Sigmoid colon (tissue), 7 donors: ENCODE measurements around the gene IRGC. TPM values are rescaled to one million over a fixed set of nuclear protein-coding genes. Genes with fewer than 3 reads are reported as not detected.

ENCODE experiments used
- DNase-seq: peaks from one replicate; pipeline ENCODE4 v3.0.0-alpha.2; 2019
- H3K27ac ChIP-seq, 4 donors: fragments of 200-600 bp; sonication (generic); one replicate each; pipeline ENCODE4 v1.5.1; 2016 to 2019; ENCODE audit warnings: mild to moderate bottlenecking in 1 of 4
- H3K27me3 ChIP-seq, 3 donors: fragments of 200-600 bp; sonication (generic); one replicate each; pipeline ENCODE4 v1.5.1; 2019; ENCODE audit warnings: mild to moderate bottlenecking in 1 of 3
- H3K36me3 ChIP-seq, 4 donors: fragments of 200-600 bp; sonication (generic); one replicate each; pipeline ENCODE4 v1.5.1; 2016 to 2019
- H3K4me1 ChIP-seq, 4 donors: fragments of 200-600 bp; sonication (generic); one replicate each; pipeline ENCODE4 v1.5.1; 2017 to 2019
- H3K4me3 ChIP-seq, 4 donors: fragments of 200-600 bp; sonication (generic); one replicate each; pipeline ENCODE4 v1.5.1; 2017 to 2019; ENCODE audit warnings: mild to moderate bottlenecking in 2 of 4, moderate library complexity in 1 of 4
- H3K9me3 ChIP-seq, 4 donors: fragments of 200-600 bp in 3 of 4; sonication (generic) in 3 of 4; one replicate each; pipeline versions ENCODE4 v1.5.1 to v1.6.1; 2013 to 2019
- EP300 ChIP-seq, 4 donors: sonication (generic); formaldehyde crosslinking; IDR thresholded peaks; one replicate each; pipeline ENCODE4 v1.6.1; 2017; ENCODE audit warnings: antibody characterized with exemption in 4 of 4
- POLR2A ChIP-seq, 2 donors: fragments of 450-650 bp; IDR thresholded peaks; one replicate each; pipeline ENCODE4 v1.6.1; 2016; ENCODE audit warnings: antibody characterized with exemption in 2 of 2, mild to moderate bottlenecking in 2 of 2, moderate library complexity in 2 of 2
- POLR2AphosphoS5 ChIP-seq, 4 donors: sonication (generic); formaldehyde crosslinking; IDR thresholded peaks; one replicate each; pipeline ENCODE4 v1.6.1; 2017; ENCODE audit warnings: antibody characterized with exemption in 4 of 4
- WGBS, 2 donors: extraction: QIAGEN DNeasy Blood & Tissue Kit; methylation state at CpG; one replicate each; pipeline ENCODE4 v1.1.7; 2013; 5-methylcytosine and 5-hydroxymethylcytosine counted together
- intact Hi-C: fragments of 100-400 bp; cut with DNase I; formaldehyde crosslinking; loops from one replicate; pipeline ENCODE4 v1.15.1; 2023
- polyA plus RNA-seq, 3 donors: library from polyadenylated mRNA; stranded (reverse); fragments of 200-250 nt; gene quantifications; one replicate each; pipeline ENCODE4 v1.2.3, GENCODE V29; 2013
- total RNA-seq, 4 donors: library from RNA; depleted of rRNA; stranded (reverse); fragments of >200 nt; gene quantifications; one replicate each; pipeline ENCODE4 v1.1.0, GENCODE V29; 2016
- TF ChIP-seq, protein P1 (sequence below), 4 experiments: fragments of 450-650 bp in 3 of 4; fragments of 200-600 bp in 1 of 4; IDR thresholded peaks; one replicate each; pipeline ENCODE4 v1.5.1; 2016 to 2019; ENCODE audit warnings: antibody characterized with exemption in 4 of 4, mild to moderate bottlenecking in 3 of 4, moderate library complexity in 2 of 4
- donor health status: healthy with polysubstance abuse.
- donor health status: Bipolar disorder and iron deficiency.
- donor health status: healthy.

IRGC gene
- total and polyA plus RNA-seq, 7 donors, result not detected

DNA sequence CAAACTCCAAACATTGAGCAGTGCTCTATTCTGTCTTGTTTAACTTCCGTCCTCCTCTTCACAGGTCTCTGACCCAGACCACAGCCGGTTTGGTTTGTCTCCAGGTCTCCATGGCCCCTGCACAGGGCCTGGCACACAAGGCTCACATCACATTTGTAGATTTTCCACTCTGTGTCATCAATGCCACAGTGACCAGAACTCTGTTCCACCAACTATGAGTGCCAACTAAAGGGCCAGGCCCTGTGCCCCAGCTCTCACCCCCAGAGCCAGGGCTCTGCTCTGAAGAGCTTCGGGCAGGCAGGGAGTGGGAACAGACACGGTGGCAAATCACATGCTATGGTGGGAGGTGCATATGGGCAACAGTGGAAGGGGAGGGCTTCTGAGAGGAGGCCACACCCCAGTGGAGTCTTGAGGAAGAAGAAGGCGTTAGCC, 22.9 kb downstream of the IRGC start:
- DNase-seq, result no peak
- TF ChIP-seq, protein P1, sequence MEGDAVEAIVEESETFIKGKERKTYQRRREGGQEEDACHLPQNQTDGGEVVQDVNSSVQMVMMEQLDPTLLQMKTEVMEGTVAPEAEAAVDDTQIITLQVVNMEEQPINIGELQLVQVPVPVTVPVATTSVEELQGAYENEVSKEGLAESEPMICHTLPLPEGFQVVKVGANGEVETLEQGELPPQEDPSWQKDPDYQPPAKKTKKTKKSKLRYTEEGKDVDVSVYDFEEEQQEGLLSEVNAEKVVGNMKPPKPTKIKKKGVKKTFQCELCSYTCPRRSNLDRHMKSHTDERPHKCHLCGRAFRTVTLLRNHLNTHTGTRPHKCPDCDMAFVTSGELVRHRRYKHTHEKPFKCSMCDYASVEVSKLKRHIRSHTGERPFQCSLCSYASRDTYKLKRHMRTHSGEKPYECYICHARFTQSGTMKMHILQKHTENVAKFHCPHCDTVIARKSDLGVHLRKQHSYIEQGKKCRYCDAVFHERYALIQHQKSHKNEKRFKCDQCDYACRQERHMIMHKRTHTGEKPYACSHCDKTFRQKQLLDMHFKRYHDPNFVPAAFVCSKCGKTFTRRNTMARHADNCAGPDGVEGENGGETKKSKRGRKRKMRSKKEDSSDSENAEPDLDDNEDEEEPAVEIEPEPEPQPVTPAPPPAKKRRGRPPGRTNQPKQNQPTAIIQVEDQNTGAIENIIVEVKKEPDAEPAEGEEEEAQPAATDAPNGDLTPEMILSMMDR (IDR thresholded peaks at IDR 0.05), result no peak
- no peak for TF ChIP-seq POLR2A (IDR thresholded peaks at IDR 0.05)
- no peak for TF ChIP-seq EP300 (IDR thresholded peaks at IDR 0.05)
- peak in 2 of 4 donors; percentile 21 to 41 for TF ChIP-seq POLR2AphosphoS5 (IDR thresholded peaks at IDR 0.05)
- Histone ChIP-seq H3K9me3 (no peaks in the 10 kb centered on the region), H3K27ac (peak overlapping the region in 2 of 4 donors; percentile 36 to 52), H3K36me3 (peaks cover 9 to 89% (median 45%) of the 10 kb centered on the region in 4 donors), H3K4me3 (no peak overlapping the region), H3K4me1 (peaks cover 0 to 5% (median 0%) of the 10 kb centered on the region in 4 donors), H3K27me3 (no peaks in the 10 kb centered on the region)
- intact Hi-C loops, result no loop called here
- WGBS, 2 donors, result 31 to 64% methylated on average over 5 of the region's 5 CpGs

DNA sequence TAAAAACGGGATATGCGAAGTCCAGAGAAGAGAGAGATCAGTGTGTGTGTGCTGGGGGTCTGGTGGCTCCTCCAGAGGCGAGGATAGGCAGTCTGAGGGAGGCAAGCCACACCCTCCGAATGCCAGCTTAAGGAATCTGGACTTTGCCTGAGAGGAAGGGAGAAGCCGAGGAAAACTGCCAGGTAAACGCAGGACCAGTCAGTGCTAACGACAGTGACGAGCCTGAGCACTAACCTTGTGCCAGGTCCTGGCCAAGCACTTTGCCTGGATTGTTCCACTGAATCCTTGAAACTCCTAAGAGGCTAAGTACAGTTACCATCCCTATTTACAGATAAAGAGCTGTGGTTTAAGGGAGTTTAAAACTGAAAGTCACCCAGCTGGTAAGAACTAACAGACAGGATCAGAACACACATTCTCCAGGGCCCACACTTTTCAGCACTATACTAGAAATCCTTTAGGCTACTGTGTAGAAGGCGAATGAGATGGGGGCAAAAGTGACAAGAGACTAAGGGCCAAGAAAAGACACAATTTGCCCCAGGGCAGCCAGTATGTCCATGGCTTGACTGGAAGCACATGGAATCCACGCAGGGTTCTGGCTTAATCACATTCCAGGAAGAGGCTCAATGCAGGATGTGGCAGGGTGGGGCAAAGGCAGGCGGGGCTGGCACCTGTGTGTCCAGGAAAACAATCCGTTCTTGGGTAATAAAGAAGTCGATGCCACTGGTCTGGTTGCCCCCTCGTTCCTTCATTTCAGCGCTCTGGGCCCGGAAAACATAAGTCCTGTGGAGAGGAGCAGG, 23.8 kb downstream of the IRGC start:
- H3K4me1 ChIP-seq, result peaks cover 0 to 5% (median 0%) of the 10 kb centered on the region in 4 donors
- WGBS, 2 donors, result 20 to 67% methylated on average over 16 of the region's 16 CpGs
- TF ChIP-seq EP300 (IDR thresholded peaks at IDR 0.05), result no peak
- TF ChIP-seq, protein P1 (IDR thresholded peaks at IDR 0.05), result no peak
- TF ChIP-seq POLR2A (IDR thresholded peaks at IDR 0.05), result peak in 1 of 2 donors; percentile 16
- TF ChIP-seq POLR2AphosphoS5 (IDR thresholded peaks at IDR 0.05), result no peak
- H3K9me3 ChIP-seq, result no peaks in the 10 kb centered on the region
- no peak for DNase-seq
- H3K4me3 ChIP-seq, result no peak overlapping the region
- H3K27ac ChIP-seq, result peak overlapping the region in 2 of 4 donors; percentile 36 to 52
- intact Hi-C loops, result no loop called here
- H3K36me3 ChIP-seq, result peaks cover 9 to 91% (median 45%) of the 10 kb centered on the region in 4 donors
- no peaks in the 10 kb centered on the region for H3K27me3 ChIP-seq

DNA sequence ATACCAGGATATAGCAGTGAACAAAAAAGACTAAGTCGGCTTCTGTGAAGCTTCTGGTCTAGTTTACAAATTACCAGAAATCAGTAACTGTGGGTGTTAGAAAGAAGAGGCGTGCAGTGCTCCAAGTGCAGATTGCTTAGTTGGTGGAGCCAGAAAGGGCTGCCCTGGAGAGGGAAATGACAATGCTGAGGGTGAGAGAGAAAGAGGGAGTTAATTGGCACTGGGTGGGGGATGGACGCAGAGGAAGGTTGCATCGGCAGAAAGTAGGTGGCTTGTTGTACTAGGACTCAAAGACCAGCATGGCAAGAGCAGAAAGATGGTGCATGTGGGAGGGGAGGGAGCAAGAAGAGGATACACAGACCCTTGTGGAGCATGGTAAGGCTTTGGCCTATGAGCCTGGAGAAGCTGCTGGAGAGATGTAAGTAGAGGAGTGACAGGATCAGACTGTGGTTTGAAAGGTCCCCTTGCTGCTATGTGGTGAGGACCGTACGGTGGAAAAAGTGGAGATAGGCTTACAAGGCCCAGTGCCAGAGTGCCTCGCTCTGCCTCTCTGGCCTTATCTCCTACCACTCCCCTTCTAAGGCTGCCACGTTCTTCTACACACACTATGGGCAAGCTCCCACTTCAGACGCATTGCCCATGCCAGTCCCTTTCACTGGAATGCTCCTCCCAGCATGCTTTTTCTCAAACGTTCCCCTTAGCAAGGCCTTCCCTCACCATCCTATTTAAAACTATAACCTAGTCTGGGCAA, 25.4 kb downstream of the IRGC start:
- Histone ChIP-seq H3K27ac (no peak overlapping the region), H3K27me3 (no peaks in the 10 kb centered on the region), H3K4me3 (no peak overlapping the region), H3K4me1 (peaks cover 0 to 5% (median 0%) of the 10 kb centered on the region in 4 donors), H3K9me3 (no peaks in the 10 kb centered on the region), H3K36me3 (peaks cover 9 to 96% (median 44%) of the 10 kb centered on the region in 4 donors)
- WGBS, 2 donors, result 84 to 94% methylated on average over 10 of the region's 10 CpGs
- no peak for DNase-seq
- TF ChIP-seq POLR2AphosphoS5 (IDR thresholded peaks at IDR 0.05), result no peak
- TF ChIP-seq, protein P1 (IDR thresholded peaks at IDR 0.05), result no peak
- TF ChIP-seq POLR2A (IDR thresholded peaks at IDR 0.05), result no peak
- TF ChIP-seq EP300 (IDR thresholded peaks at IDR 0.05), result no peak
- intact Hi-C loops, result no loop called here

DNA sequence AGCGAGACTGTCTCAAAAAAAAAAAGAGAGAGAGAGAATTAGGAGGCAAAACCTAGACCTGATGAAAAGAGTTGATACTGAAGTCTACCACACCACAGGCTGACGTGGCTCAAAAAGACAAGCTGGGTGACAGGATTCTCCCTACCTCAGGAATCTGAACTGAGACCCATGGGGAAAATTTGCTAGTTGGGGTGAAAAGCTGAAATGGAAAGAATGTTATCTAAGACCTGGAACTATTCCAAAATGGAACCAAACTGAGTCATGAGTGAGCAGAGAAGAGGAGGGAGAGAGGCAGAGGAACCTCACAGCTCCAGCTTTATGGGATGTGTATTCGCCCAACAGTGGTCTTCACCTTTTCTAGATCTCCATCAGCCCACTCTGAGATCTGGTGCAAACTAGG, 27.2 kb downstream of the IRGC start:
- Histone ChIP-seq H3K27ac (no peak overlapping the region), H3K4me1 (peaks cover 0 to 5% (median 0%) of the 10 kb centered on the region in 4 donors), H3K27me3 (no peaks in the 10 kb centered on the region), H3K4me3 (no peak overlapping the region), H3K36me3 (peaks cover 9 to 96% (median 46%) of the 10 kb centered on the region in 4 donors), H3K9me3 (no peaks in the 10 kb centered on the region)
- WGBS, 2 donors, result 91 to 95% methylated on average over 3 of the region's 3 CpGs
- TF ChIP-seq EP300 (IDR thresholded peaks at IDR 0.05) (no peak), POLR2AphosphoS5 (IDR thresholded peaks at IDR 0.05) (no peak), POLR2A (IDR thresholded peaks at IDR 0.05) (no peak)
- TF ChIP-seq, protein P1 (IDR thresholded peaks at IDR 0.05), result no peak
- no peak for DNase-seq
- intact Hi-C loops, result no loop called here
